ENCODE measurements around the gene DENND1C.
A peak's percentile ranks its signal among the peaks of the same experiment; 100 is the strongest.

Gene DENND1C

GRCh38 chr19:6483235-6483634 is 1.6 kb upstream of the DENND1C start:
- no peaks in the 10 kb centered on the region for H3K9me2 ChIP-seq (ENCODE audit: low read depth, low read length)
- no peak overlapping the region for H2AFZ ChIP-seq (ENCODE audit: low read length)
- no peaks in the 10 kb centered on the region for H3F3A ChIP-seq (ENCODE audit: insufficient read depth, low read length)
- no peaks in the 10 kb centered on the region for H3K9me3 ChIP-seq (ENCODE audit: low read length)
- H3K27me3 ChIP-seq (ENCODE audit: insufficient read depth, low read length): no peaks in the 10 kb centered on the region
- no peak overlapping the region for H3K4me3 ChIP-seq (ENCODE audit: low read depth, low read length, poor library complexity, severe bottlenecking)
- TF ChIP-seq EZH2 (IDR thresholded peaks at IDR 0.05; ENCODE audit: borderline replicate concordance, low read length): no peak
- TF ChIP-seq, protein P1, sequence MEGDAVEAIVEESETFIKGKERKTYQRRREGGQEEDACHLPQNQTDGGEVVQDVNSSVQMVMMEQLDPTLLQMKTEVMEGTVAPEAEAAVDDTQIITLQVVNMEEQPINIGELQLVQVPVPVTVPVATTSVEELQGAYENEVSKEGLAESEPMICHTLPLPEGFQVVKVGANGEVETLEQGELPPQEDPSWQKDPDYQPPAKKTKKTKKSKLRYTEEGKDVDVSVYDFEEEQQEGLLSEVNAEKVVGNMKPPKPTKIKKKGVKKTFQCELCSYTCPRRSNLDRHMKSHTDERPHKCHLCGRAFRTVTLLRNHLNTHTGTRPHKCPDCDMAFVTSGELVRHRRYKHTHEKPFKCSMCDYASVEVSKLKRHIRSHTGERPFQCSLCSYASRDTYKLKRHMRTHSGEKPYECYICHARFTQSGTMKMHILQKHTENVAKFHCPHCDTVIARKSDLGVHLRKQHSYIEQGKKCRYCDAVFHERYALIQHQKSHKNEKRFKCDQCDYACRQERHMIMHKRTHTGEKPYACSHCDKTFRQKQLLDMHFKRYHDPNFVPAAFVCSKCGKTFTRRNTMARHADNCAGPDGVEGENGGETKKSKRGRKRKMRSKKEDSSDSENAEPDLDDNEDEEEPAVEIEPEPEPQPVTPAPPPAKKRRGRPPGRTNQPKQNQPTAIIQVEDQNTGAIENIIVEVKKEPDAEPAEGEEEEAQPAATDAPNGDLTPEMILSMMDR (IDR thresholded peaks at IDR 0.05; ENCODE audit: low read length): no peak
- H3K4me2 ChIP-seq (ENCODE audit: low read length): no peak overlapping the region
- H3K27ac ChIP-seq (ENCODE audit: low read depth, low read length, poor library complexity, severe bottlenecking): no peak overlapping the region
- no peak overlapping the region for H3K9ac ChIP-seq (ENCODE audit: low read length)
- no peaks in the 10 kb centered on the region for H3K79me2 ChIP-seq (ENCODE audit: insufficient read depth, low read length)
- peaks cover 26% of the 10 kb centered on the region for H3K4me1 ChIP-seq (ENCODE audit: insufficient read depth, low read length, severe bottlenecking)
- 0 out of 2 replicates have a peak, but pooled peaks cover 7% of the 10 kb centered on the region for H3K36me3 ChIP-seq (ENCODE audit: insufficient read depth, low read length)
- no peaks in the 10 kb centered on the region for H4K20me1 ChIP-seq (ENCODE audit: insufficient read depth, low read length)

DNA sequence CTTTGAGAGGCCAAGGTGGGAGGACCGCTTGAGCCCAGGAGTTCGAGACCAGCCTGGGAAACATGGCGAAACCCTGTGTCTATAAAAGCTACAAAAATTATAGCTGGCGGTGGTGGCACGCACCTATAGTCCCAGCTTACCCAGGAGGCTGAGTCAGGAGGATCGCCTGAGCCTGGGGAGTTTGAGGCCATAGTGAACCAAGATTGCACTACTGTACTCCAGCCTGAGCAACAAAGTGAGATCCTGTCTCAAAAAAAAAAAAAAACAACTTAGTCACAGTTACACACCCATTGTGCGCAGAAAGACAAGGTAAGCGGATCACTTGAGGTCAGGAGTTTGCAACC is 728 bp upstream of the DENND1C start:
- H3K4me3 ChIP-seq (ENCODE audit: low read depth, low read length, poor library complexity, severe bottlenecking): peak overlapping the region; percentile 75
- H3K9me2 ChIP-seq (ENCODE audit: low read depth, low read length): no peaks in the 10 kb centered on the region
- peak overlapping the region; percentile 84 for H3K27ac ChIP-seq (ENCODE audit: low read depth, low read length, poor library complexity, severe bottlenecking)
- no peaks in the 10 kb centered on the region for H3K27me3 ChIP-seq (ENCODE audit: insufficient read depth, low read length)
- no peaks in the 10 kb centered on the region for H3K79me2 ChIP-seq (ENCODE audit: insufficient read depth, low read length)
- TF ChIP-seq EZH2 (IDR thresholded peaks at IDR 0.05; ENCODE audit: borderline replicate concordance, low read length): no peak
- TF ChIP-seq, protein P1 (IDR thresholded peaks at IDR 0.05; ENCODE audit: low read length): no peak
- 0 out of 2 replicates have a peak, but pooled peaks cover 7% of the 10 kb centered on the region for H3K36me3 ChIP-seq (ENCODE audit: insufficient read depth, low read length)
- H3F3A ChIP-seq (ENCODE audit: insufficient read depth, low read length): no peaks in the 10 kb centered on the region
- no peaks in the 10 kb centered on the region for H4K20me1 ChIP-seq (ENCODE audit: insufficient read depth, low read length)
- H3K9ac ChIP-seq (ENCODE audit: low read length): peak overlapping the region; percentile 88; the same call in 1 of the 2 replicates
- peaks cover 26% of the 10 kb centered on the region for H3K4me1 ChIP-seq (ENCODE audit: insufficient read depth, low read length, severe bottlenecking)
- no peak overlapping the region for H2AFZ ChIP-seq (ENCODE audit: low read length)
- H3K4me2 ChIP-seq (ENCODE audit: low read length): peak overlapping the region; percentile 90
- H3K9me3 ChIP-seq (ENCODE audit: low read length): no peaks in the 10 kb centered on the region

DNA sequence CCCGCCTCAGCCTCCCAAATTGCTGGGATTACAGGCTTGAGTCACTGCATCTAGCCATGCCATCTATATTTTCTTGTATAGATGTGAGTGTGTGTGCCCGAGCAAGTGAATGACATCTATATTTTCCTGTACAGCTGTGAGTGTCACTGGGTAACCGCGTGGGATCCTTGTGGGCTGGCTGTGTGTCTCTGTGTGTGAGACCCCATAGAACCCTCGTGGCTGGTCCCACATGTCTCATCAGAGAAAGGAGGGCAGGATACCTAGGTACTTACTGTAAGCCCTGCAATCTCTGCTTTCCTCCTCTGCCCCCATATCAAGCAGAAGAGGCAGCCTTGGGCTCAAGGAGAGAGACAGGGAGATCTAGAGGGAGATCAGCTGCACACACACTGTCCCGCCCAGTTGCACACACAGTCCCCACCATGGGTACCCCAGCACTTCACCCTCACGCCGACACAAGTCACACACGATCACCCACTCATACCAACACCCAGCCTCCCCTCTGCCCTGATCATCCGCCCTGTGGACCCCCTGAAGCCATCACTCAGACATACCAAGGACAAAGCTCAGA is 655 bp downstream of the DENND1C start:
- Histone ChIP-seq H3K27me3 (ENCODE audit: insufficient read depth, low read length) (no peaks in the 10 kb centered on the region), H3K9me2 (ENCODE audit: low read depth, low read length) (no peaks in the 10 kb centered on the region), H4K20me1 (ENCODE audit: insufficient read depth, low read length) (no peaks in the 10 kb centered on the region), H3K79me2 (ENCODE audit: insufficient read depth, low read length) (no peaks in the 10 kb centered on the region), H3K4me2 (ENCODE audit: low read length) (peak overlapping the region; percentile 90), H3F3A (ENCODE audit: insufficient read depth, low read length) (no peaks in the 10 kb centered on the region), H3K27ac (ENCODE audit: low read depth, low read length, poor library complexity, severe bottlenecking) (peak overlapping the region; percentile 84), H3K9ac (ENCODE audit: low read length) (peak overlapping the region; percentile 88), H2AFZ (ENCODE audit: low read length) (no peak overlapping the region), H3K4me1 (ENCODE audit: insufficient read depth, low read length, severe bottlenecking) (peaks cover 26% of the 10 kb centered on the region), H3K36me3 (ENCODE audit: insufficient read depth, low read length) (peaks cover 21% of the 10 kb centered on the region), H3K4me3 (ENCODE audit: low read depth, low read length, poor library complexity, severe bottlenecking) (peak overlapping the region; percentile 75), H3K9me3 (ENCODE audit: low read length) (no peaks in the 10 kb centered on the region)
- no peak for TF ChIP-seq EZH2 (IDR thresholded peaks at IDR 0.05; ENCODE audit: borderline replicate concordance, low read length)
- TF ChIP-seq, protein P1 (IDR thresholded peaks at IDR 0.05; ENCODE audit: low read length): no peak
